ENCODE measurements around the gene TBC1D22A. TPM values are rescaled to one million over a fixed set of nuclear protein-coding genes. Genes with fewer than 3 reads are reported as not detected.

Gene TBC1D22A
- total and polyA plus RNA-seq, 2 donors (not counting 3 experiments of a cell fraction or from before 2014, with no cell fraction given), result 26.1 to 32.4 TPM

GRCh38 chr22:47095395-47096122, 333.1 kb downstream of the TBC1D22A start:
- intact Hi-C loops (cut with micrococcal nuclease), result no loop called here
- TF ChIP-seq MAX (IDR thresholded peaks at IDR 0.05; ENCODE audit: insufficient read depth, insufficient read length) (no peak), GATA2 (IDR thresholded peaks at IDR 0.05; ENCODE audit: insufficient read depth, insufficient read length, low read depth, low read length) (no peak), JUN (IDR thresholded peaks at IDR 0.05; ENCODE audit: borderline replicate concordance, insufficient read depth, insufficient read length, low read depth) (no peak), POLR2AphosphoS5 (IDR thresholded peaks at IDR 0.05; ENCODE audit: insufficient read depth, low read depth, low read length) (no peak), MYC (IDR thresholded peaks at IDR 0.05; ENCODE audit: low read depth, low read length) (no peak), FOS (IDR thresholded peaks at IDR 0.05; ENCODE audit: borderline replicate concordance, insufficient read depth, low read length) (no peak), EZH2 (IDR thresholded peaks at IDR 0.05; ENCODE audit: borderline replicate concordance, low read depth, low read length, severe bottlenecking) (no peak), POLR2A (IDR thresholded peaks at IDR 0.05; ENCODE audit: low read depth, low read length) (no peak)
- TF ChIP-seq, protein P1, sequence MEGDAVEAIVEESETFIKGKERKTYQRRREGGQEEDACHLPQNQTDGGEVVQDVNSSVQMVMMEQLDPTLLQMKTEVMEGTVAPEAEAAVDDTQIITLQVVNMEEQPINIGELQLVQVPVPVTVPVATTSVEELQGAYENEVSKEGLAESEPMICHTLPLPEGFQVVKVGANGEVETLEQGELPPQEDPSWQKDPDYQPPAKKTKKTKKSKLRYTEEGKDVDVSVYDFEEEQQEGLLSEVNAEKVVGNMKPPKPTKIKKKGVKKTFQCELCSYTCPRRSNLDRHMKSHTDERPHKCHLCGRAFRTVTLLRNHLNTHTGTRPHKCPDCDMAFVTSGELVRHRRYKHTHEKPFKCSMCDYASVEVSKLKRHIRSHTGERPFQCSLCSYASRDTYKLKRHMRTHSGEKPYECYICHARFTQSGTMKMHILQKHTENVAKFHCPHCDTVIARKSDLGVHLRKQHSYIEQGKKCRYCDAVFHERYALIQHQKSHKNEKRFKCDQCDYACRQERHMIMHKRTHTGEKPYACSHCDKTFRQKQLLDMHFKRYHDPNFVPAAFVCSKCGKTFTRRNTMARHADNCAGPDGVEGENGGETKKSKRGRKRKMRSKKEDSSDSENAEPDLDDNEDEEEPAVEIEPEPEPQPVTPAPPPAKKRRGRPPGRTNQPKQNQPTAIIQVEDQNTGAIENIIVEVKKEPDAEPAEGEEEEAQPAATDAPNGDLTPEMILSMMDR (IDR thresholded peaks at IDR 0.05; ENCODE audit: extremely low read depth in 1 of 2, insufficient read depth in 1 of 2, low read depth in 1 of 2, low read length in 2 of 2), result no peak
- Histone ChIP-seq H3K9me3 (replicated peaks; ENCODE audit: control insufficient read depth, insufficient read depth, low read length) (no peaks in the 10 kb centered on the region), H3K36me3 (ENCODE audit: control insufficient read depth in 2 of 2, extremely low read depth in 1 of 2, insufficient read depth in 2 of 2, low read length in 2 of 2) (no peaks in the 10 kb centered on the region), H3K9me1 (replicated peaks; ENCODE audit: control insufficient read depth, extremely low read depth, insufficient read depth, low read length) (no peaks in the 10 kb centered on the region), H3K4me1 (ENCODE audit: control insufficient read depth, extremely low read depth, insufficient read depth, low read length) (peaks cover 8% of the 10 kb centered on the region), H4K20me1 (replicated peaks; ENCODE audit: control insufficient read depth, extremely low read depth, insufficient read depth, low read length) (no peaks in the 10 kb centered on the region), H3K9ac (replicated peaks; ENCODE audit: extremely low read depth, insufficient read depth, low read length) (no peak overlapping the region), H2AFZ (ENCODE audit: low read depth, low read length) (no peak overlapping the region), H3K27ac (ENCODE audit: insufficient read depth, low read depth, low read length) (no peak overlapping the region), H3K4me2 (ENCODE audit: insufficient read depth, low read length) (no peak overlapping the region), H3K27me3 (ENCODE audit: control insufficient read depth in 2 of 2, insufficient read depth in 2 of 2, low read length in 2 of 2) (no peaks in the 10 kb centered on the region), H3K79me2 (ENCODE audit: control insufficient read depth, insufficient read depth, low read length) (no peaks in the 10 kb centered on the region), H3K4me3 (replicated peaks in 1 of 3; ENCODE audit: insufficient read depth in 1 of 3, low read depth in 1 of 3, low read length in 3 of 3) (no peak overlapping the region)
- no TSS peak for BruUV-seq (replicated peaks)
- CTCF ChIA-PET, result interaction anchor here (1.0 kb wide), 1 partner anchor 12 kb away, joined by 3 read pairs; no protein-coding TSS in a partner anchor
- DNase-seq (ENCODE audit: low read depth, low spot score) (no peak), FAIRE-seq (no peak)
- POLR2A ChIA-PET, result no interaction called here
- dilution Hi-C loops (cut with MboI; ENCODE audit: extremely low pct_ligation_motif_present, low sequenced_read_pairs), result no loop called here
